NB4 (cell line): ENCODE results near the gene GCNT4.

Experiments used
- CTCF ChIP-seq: IDR thresholded peaks from one replicate; pipeline ENCODE4 v1.5.1; 2012; ENCODE audit warnings: low read depth, low read length
- MYC ChIP-seq: IDR thresholded peaks from 2 replicates; pipeline ENCODE4 v1.6.1; 2011; ENCODE audit warnings: low read depth, low read length
- POLR2A ChIP-seq: IDR thresholded peaks from 2 replicates; pipeline ENCODE4 v1.6.1; 2011; ENCODE audit warnings: mild to moderate bottlenecking; ENCODE audit not compliant: insufficient read length; ENCODE audit errors: extremely low read depth

- TF ChIP-seq POLR2A (no peak), CTCF (no peak), MYC (no peak)
Observed at GRCh38 chr5:75053304-75054133, 1.2 kb upstream of the GCNT4 start.
